Measurements from ENCODE around the gene GPR39.

GRCh38 chr2:132656266-132656975 lies 239.8 kb downstream of the GPR39 start:
- TF ChIP-seq CTCF (IDR thresholded peaks at IDR 0.05) (no peak), REST (IDR thresholded peaks at IDR 0.05; ENCODE audit: insufficient read depth in 1 of 2, low read depth in 2 of 2, low read length in 1 of 2) (no peak), POLR2AphosphoS5 (IDR thresholded peaks at IDR 0.05; ENCODE audit: low read depth, low read length) (no peak), TCF7L2 (IDR thresholded peaks at IDR 0.05; ENCODE audit: low read depth, low read length) (no peak)

Measured in Panc1 (cell line).